HepG2 (cell line): ENCODE results near the gene IGF2BP1. TPM values are rescaled to one million over a fixed set of nuclear protein-coding genes. Genes with fewer than 3 reads are reported as not detected.
A peak's percentile ranks its signal among the peaks of the same experiment; 100 is the strongest.

Experiments used
- GTF3A ChIP-seq: sonication (generic); formaldehyde crosslinking; conservative IDR thresholded peaks from 2 replicates; pipeline ENCODE4 v1.4.0; 2020; ENCODE audit warnings: mild to moderate bottlenecking, missing genetic modification reagents
- NR3C1 ChIP-seq: sonication (generic); formaldehyde crosslinking; IDR thresholded peaks from 2 replicates; pipeline ENCODE4 v1.4.0; 2020; ENCODE audit warnings: missing genetic modification reagents
- REST ChIP-seq, 2 experiments: IDR thresholded peaks; 2 replicates each; pipeline ENCODE4 v1.6.1; 2011 to 2012; ENCODE audit warnings: low read length in 2 of 2, borderline replicate concordance in 1 of 2, low read depth in 1 of 2, mild to moderate bottlenecking in 1 of 2, moderate library complexity in 1 of 2
- SNAPC4 ChIP-seq: sonication (generic); formaldehyde crosslinking; IDR thresholded peaks from 2 replicates; pipeline ENCODE4 v1.4.0; 2020; ENCODE audit warnings: mild to moderate bottlenecking, missing genetic modification reagents
- SPEN ChIP-seq: sonication (generic); formaldehyde crosslinking; IDR thresholded peaks from 2 replicates; pipeline ENCODE4 v1.5.1; 2020; ENCODE audit warnings: low read depth, mild to moderate bottlenecking, missing genetic modification reagents
- TARDBP ChIP-seq: sonication (generic); formaldehyde crosslinking; IDR thresholded peaks from 2 replicates; pipeline ENCODE4 v1.8.0; 2022; ENCODE audit warnings: mild to moderate bottlenecking, missing genetic modification reagents
- ZFP37 ChIP-seq: sonication (generic); formaldehyde crosslinking; IDR thresholded peaks from 2 replicates; pipeline ENCODE4 v1.4.0; 2020; ENCODE audit warnings: missing genetic modification reagents, borderline replicate concordance
- ZKSCAN8 ChIP-seq: IDR thresholded peaks from 2 replicates; pipeline ENCODE4 v1.6.1; 2016; ENCODE audit warnings: borderline replicate concordance, missing genetic modification reagents, missing compliant biosample characterization
- ZNF207 ChIP-seq: fragments of 450-650 bp; IDR thresholded peaks from 2 replicates; pipeline ENCODE4 v1.6.1; 2016; ENCODE audit warnings: antibody characterized with exemption, borderline replicate concordance
- ZNF883 ChIP-seq: sonication (generic); formaldehyde crosslinking; IDR thresholded peaks from 2 replicates; pipeline ENCODE4 v1.5.1; 2020; ENCODE audit warnings: mild to moderate bottlenecking, missing genetic modification reagents; ENCODE audit errors: not compliant biosample characterization
- ZSCAN31 ChIP-seq: sonication (generic); formaldehyde crosslinking; IDR thresholded peaks from 2 replicates; pipeline ENCODE4 v1.5.0; 2020; ENCODE audit warnings: low read depth, mild to moderate bottlenecking, missing genetic modification reagents
- polyA plus RNA-seq, 8 experiments: library from polyadenylated mRNA; depleted of rRNA in 3 of 8; stranded (reverse) in 7 of 8; unstranded in 1 of 8; fragments of >200 nt; fragmentation: Illumina TruSeq in 4 of 8; extraction: Trizol in 4 of 8; gene quantifications; 2 replicates each; pipeline versions ENCODE4 v1.2.1 to v1.2.3, GENCODE V29; 2011 to 2016; ENCODE audit warnings: low read depth in 4 of 8, missing spikeins in 1 of 8, mixed read lengths in 1 of 8; ENCODE audit not compliant: insufficient read depth in 1 of 8
- total RNA-seq, 5 experiments: library from RNA; depleted of rRNA; stranded (reverse); fragments of >200 nt; fragmentation: Illumina TruSeq; extraction: Trizol; gene quantifications; 2 replicates each; pipeline ENCODE4 v1.2.3, GENCODE V29; 2016; ENCODE audit warnings: low read depth in 1 of 5
- TF ChIP-seq, protein P1 (sequence below): sonication (generic); formaldehyde crosslinking; IDR thresholded peaks from 2 replicates; pipeline ENCODE4 v1.5.1; 2020; ENCODE audit warnings: mild to moderate bottlenecking, moderate library complexity, missing genetic modification reagents
- TF ChIP-seq, protein P2 (sequence below): sonication (generic); formaldehyde crosslinking; IDR thresholded peaks from 2 replicates; pipeline ENCODE4 v1.5.0; 2020; ENCODE audit warnings: missing genetic modification reagents
- TF ChIP-seq, protein P3 (sequence below): sonication (generic); formaldehyde crosslinking; IDR thresholded peaks from 2 replicates; pipeline ENCODE4 v1.5.0; 2020; ENCODE audit warnings: missing genetic modification reagents, mild to moderate bottlenecking, borderline replicate concordance

Gene IGF2BP1
- total and polyA plus RNA-seq, 2 of the 13 experiments (the other 11 are each of a cell fraction or from before 2014, with no cell fraction given), result 29.7 to 75.1 TPM

DNA sequence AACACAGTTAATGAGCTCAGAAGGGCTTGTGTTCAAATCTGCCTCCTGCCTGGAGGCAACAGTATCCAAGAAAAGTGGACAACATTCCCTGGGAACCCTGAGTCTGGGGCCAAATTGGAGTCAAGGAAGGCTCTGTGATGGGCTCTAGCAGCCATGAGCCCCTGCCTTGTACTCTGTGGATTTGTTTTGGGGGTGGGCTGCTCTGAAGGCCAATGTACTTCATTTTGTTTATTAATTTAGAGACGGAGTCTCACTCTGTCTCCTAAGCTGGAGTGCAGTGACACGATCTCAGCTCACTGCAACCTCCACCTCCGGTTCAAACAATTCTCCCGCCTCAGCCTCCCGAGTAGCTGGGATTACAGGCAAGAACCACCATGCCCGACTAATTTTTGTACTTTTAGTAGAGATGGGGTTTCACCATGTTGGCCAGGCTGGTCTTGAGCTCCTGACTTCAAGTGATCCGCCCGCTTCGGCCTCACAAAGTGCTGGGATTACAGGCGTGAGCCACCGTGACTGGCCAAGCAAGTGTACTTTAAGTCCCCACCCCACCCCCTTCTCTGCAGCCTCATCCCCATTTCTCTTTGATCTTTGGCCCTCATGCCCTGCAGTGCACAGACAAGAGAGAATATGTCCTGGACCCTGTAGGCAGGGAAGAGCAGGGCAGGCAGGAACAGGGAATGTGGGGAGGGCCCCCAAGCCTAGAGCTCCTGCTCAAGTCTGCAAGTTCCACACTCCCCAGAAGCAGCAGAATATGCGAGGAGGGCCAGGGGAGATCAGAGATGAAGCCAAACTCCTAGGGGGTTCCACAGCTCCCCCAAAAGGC, 26.1 kb upstream of the IGF2BP1 start (continued):
- TF ChIP-seq SNAPC4 (no peak), REST (IDR thresholded peaks at IDR 0.05; ENCODE audit: borderline replicate concordance in 1 of 2, low read depth in 1 of 2, low read length in 2 of 2) (peak in 1 of 2 experiments; percentile 27; a peak in 1 of 4 replicates), ZFP37 (no peak), ZNF207 (no peak), ZSCAN31 (CRISPR knock-in tag) (no peak; the same call in 1 of the 2 replicates), SPEN (CRISPR knock-in tag) (peak; percentile 83), ZNF883 (CRISPR knock-in tag) (no peak), TARDBP (CRISPR knock-in tag) (peak; percentile 96), NR3C1 (CRISPR knock-in tag) (no peak), ZKSCAN8 (peak; percentile 40; the same call in 1 of the 2 replicates), GTF3A (CRISPR knock-in tag) (no peak)
- TF ChIP-seq, protein P1, sequence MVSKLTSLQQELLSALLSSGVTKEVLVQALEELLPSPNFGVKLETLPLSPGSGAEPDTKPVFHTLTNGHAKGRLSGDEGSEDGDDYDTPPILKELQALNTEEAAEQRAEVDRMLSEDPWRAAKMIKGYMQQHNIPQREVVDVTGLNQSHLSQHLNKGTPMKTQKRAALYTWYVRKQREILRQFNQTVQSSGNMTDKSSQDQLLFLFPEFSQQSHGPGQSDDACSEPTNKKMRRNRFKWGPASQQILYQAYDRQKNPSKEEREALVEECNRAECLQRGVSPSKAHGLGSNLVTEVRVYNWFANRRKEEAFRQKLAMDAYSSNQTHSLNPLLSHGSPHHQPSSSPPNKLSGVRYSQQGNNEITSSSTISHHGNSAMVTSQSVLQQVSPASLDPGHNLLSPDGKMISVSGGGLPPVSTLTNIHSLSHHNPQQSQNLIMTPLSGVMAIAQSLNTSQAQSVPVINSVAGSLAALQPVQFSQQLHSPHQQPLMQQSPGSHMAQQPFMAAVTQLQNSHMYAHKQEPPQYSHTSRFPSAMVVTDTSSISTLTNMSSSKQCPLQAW, result peak; percentile 82
- TF ChIP-seq, protein P2, sequence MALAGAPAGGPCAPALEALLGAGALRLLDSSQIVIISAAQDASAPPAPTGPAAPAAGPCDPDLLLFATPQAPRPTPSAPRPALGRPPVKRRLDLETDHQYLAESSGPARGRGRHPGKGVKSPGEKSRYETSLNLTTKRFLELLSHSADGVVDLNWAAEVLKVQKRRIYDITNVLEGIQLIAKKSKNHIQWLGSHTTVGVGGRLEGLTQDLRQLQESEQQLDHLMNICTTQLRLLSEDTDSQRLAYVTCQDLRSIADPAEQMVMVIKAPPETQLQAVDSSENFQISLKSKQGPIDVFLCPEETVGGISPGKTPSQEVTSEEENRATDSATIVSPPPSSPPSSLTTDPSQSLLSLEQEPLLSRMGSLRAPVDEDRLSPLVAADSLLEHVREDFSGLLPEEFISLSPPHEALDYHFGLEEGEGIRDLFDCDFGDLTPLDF (CRISPR knock-in tag), result no peak
- TF ChIP-seq, protein P3, sequence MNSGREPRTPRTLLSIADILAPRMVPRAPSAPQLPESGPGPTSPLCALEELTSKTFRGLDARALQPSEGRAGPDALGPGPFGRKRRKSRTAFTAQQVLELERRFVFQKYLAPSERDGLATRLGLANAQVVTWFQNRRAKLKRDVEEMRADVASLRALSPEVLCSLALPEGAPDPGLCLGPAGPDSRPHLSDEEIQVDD (CRISPR knock-in tag), result no peak
